Stimulated activated effector memory CD8-positive, alpha-beta T cell treated with anti-CD3 and anti-CD28 coated beads, Interleukin-12 subunit alpha, Interleukin-12 subunit beta, amount 100 ng/mL, for 72 hours (primary cell): ENCODE data around the gene CYB5D1.

Experiments
- ATAC-seq: fragments of 150-1000 bp; cut with Tn5 transposase; 2 replicates; pipeline ENCODE4 v1.10.0; 2021
- DNase-seq, 2 donors: peaks; one replicate each; pipeline ENCODE4 v3.0.0; 2021 to 2022; ENCODE audit warnings: low spot score in 2 of 2
- H3K27ac Mint-ChIP-seq: one replicate; pipeline ENCODE4 v1.8.0; 2022; ENCODE audit warnings: mild to moderate bottlenecking, mixed read lengths
- H3K36me3 Mint-ChIP-seq: one replicate; pipeline ENCODE4 v1.8.0; 2022; ENCODE audit warnings: mild to moderate bottlenecking, mixed read lengths
- H3K4me1 Mint-ChIP-seq: one replicate; pipeline ENCODE4 v1.8.0; 2022; ENCODE audit warnings: mixed read lengths
- H3K4me3 Mint-ChIP-seq: one replicate; pipeline ENCODE4 v1.8.0; 2022; ENCODE audit warnings: mild to moderate bottlenecking, mixed read lengths
- H3K9me3 Mint-ChIP-seq: one replicate; pipeline ENCODE4 v1.8.0; 2022; ENCODE audit warnings: mixed read lengths

CYB5D1 gene

GRCh38 chr17:7825206-7825990 is 32.4 kb upstream of the CYB5D1 start:
- peaks cover 4% of the 10 kb centered on the region for H3K4me1 Mint-ChIP-seq
- no peak overlapping the region for H3K4me3 Mint-ChIP-seq
- H3K9me3 Mint-ChIP-seq = no peaks in the 10 kb centered on the region
- DNase-seq = no peak
- H3K36me3 Mint-ChIP-seq = no peaks in the 10 kb centered on the region
- no peak overlapping the region for H3K27ac Mint-ChIP-seq
- ATAC-seq = peak; percentile 51

DNA sequence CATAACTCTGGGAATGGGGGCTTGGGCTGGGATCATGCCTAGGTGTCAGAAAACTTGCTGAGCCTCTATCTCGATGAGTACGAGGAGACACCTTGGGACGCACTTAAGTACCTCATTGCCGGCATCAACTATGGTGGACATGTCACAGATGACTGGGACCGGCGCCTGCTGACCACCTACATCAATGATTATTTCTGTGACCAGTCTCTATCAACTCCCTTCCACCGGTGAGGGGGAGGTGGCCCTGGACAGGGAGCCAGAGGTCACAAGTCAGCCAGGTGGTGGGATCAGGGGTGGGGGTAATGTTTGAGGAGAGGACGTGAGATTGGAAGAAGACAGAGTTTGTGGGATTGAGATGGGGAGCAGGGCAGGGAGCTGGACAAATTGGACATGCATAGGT is 27.2 kb upstream of the CYB5D1 start:
- Mint-ChIP-seq H3K27ac (no peak overlapping the region), H3K4me1 (peaks cover 23% of the 10 kb centered on the region), H3K36me3 (peaks cover 18% of the 10 kb centered on the region), H3K9me3 (no peaks in the 10 kb centered on the region), H3K4me3 (no peak overlapping the region)
- ATAC-seq (no peak), DNase-seq (no peak)

- H3K9me3 Mint-ChIP-seq = no peaks in the 10 kb centered on the region
Observed at GRCh38 chr17:7831233-7831632, 26.6 kb upstream of the CYB5D1 start.

GRCh38 chr17:7832431-7832830 is 25.4 kb upstream of the CYB5D1 start:
- H3K27ac Mint-ChIP-seq = no peak overlapping the region
- no peaks in the 10 kb centered on the region for H3K9me3 Mint-ChIP-seq
- H3K4me1 Mint-ChIP-seq = peaks cover 40% of the 10 kb centered on the region
- H3K4me3 Mint-ChIP-seq = no peak overlapping the region
- no peak for ATAC-seq
- no peak for DNase-seq
- peaks cover 29% of the 10 kb centered on the region for H3K36me3 Mint-ChIP-seq

More at GRCh38 chr17:7831233-7831632, 26.6 kb upstream of the CYB5D1 start:
- Mint-ChIP-seq H3K36me3 (peaks cover 23% of the 10 kb centered on the region), H3K4me3 (no peak overlapping the region), H3K27ac (no peak overlapping the region), H3K4me1 (peaks cover 28% of the 10 kb centered on the region)
- ATAC-seq = no peak
- DNase-seq = no peak

GRCh38 chr17:7833011-7833794 is 24.6 kb upstream of the CYB5D1 start:
- Mint-ChIP-seq H3K27ac (peak overlapping the region; percentile 97), H3K4me3 (peak overlapping the region; percentile 99), H3K4me1 (peaks cover 45% of the 10 kb centered on the region), H3K9me3 (no peaks in the 10 kb centered on the region), H3K36me3 (peaks cover 29% of the 10 kb centered on the region)
- ATAC-seq (no peak), DNase-seq (no peak)

GRCh38 chr17:7833795-7834541 is 23.8 kb upstream of the CYB5D1 start, which contains the start of gene KDM6B:
Gene KDM6B, plus strand, starts transcription at chr17:7834217. Its CDS starts 11,338 bp downstream, at chr17:7845555.
- peak within 1 kb of the TSS; percentile 99 for H3K4me3 Mint-ChIP-seq
- no peaks in the 10 kb centered on the region for H3K9me3 Mint-ChIP-seq
- peaks cover 36% of the 10 kb centered on the region for H3K36me3 Mint-ChIP-seq
- H3K4me1 Mint-ChIP-seq = peaks cover 53% of the 10 kb centered on the region
- ATAC-seq = peak; percentile 80
- DNase-seq = peak; percentile 82 to 95
- peak within 1 kb of the TSS; percentile 97 for H3K27ac Mint-ChIP-seq

DNA sequence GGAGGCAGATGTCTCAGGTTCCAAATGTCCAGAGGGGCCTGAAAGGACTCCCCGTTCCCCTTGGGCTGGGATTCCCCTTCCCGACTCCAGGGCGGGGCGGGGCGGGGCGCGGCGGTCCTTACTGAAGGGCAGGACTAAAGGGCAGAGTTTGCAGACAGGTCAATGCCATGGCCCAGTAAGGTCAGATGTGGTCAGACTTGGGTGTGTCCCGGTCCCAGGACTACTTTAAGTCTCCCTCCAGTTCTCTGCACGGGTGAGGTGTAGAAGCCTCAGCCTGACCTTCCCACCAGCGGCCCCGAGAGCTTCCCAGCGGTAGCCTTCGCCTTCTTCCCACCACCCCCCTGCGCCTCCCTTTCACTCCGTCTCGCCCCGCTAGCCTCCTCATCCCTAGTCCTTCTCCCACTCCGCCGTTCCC is 23.3 kb upstream of the CYB5D1 start:
- Mint-ChIP-seq H3K4me1 (peaks cover 58% of the 10 kb centered on the region), H3K9me3 (no peaks in the 10 kb centered on the region), H3K36me3 (peaks cover 42% of the 10 kb centered on the region), H3K27ac (peak overlapping the region; percentile 97), H3K4me3 (peak overlapping the region; percentile 99)
- ATAC-seq (peak; percentile 31), DNase-seq (peak in 1 of 2 donors; percentile 88)

DNA sequence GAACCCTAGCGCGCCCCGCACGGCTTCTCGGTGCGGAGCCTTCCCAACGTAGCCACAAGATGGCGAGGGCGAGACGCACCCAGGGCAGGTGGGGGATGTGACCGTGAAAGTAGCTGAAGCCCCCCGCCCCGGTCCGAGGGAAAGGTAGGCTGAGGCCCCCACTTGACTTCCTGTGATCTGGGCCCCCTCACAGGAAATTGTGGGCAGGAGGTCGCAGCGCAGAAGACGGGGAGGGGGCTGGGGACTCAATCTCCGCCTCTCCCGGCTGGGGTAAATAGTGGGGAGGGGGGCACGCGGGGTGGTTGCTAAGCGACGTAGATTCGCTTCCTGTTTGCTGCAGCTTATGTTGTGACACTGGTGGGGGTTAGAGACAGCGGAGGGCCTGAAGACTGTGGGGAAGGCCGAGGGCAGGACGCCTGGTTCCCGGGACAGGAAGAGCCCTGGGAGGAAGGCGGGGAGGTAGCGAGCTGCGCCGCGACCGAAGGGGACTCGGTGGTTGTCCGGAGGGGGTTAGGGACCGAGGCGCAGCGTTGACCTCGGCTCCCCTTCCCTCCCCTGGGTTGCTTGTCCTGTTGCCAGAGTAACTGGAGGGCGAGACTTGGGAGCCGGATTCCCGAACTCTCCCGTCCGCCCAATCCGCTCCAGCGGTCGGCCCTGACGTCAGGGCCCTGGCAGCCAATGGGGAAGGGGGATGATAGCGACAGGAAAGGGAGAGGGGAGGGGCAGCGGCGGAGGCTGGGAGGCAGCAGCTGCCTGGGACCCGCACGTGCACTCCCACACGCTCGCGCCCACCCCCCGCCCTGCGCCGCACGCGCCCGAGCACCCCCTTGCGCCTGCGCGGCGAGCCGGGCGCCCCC is 22.6 kb upstream of the CYB5D1 start:
- DNase-seq = peak; percentile 55 to 88
- peak; percentile 68 for ATAC-seq
- Mint-ChIP-seq H3K9me3 (no peaks in the 10 kb centered on the region), H3K4me3 (peak overlapping the region; percentile 99), H3K36me3 (peaks cover 44% of the 10 kb centered on the region), H3K4me1 (peaks cover 65% of the 10 kb centered on the region), H3K27ac (peak overlapping the region; percentile 97)

- peaks cover 44% of the 10 kb centered on the region for H3K36me3 Mint-ChIP-seq
- peak overlapping the region; percentile 99 for H3K4me3 Mint-ChIP-seq
- no peaks in the 10 kb centered on the region for H3K9me3 Mint-ChIP-seq
- H3K27ac Mint-ChIP-seq = peak overlapping the region; percentile 97
- peak in 1 of 2 donors; percentile 57 for DNase-seq
- H3K4me1 Mint-ChIP-seq = peaks cover 73% of the 10 kb centered on the region
- ATAC-seq = no peak
Observed at GRCh38 chr17:7835814-7836595, 21.8 kb upstream of the CYB5D1 start.

GRCh38 chr17:7836596-7837407 is 21.0 kb upstream of the CYB5D1 start:
- no peak for ATAC-seq
- DNase-seq = peak in 1 of 2 donors; percentile 75
- Mint-ChIP-seq H3K9me3 (no peaks in the 10 kb centered on the region), H3K27ac (peak overlapping the region; percentile 97), H3K36me3 (peaks cover 44% of the 10 kb centered on the region), H3K4me3 (peak overlapping the region; percentile 99), H3K4me1 (peaks cover 81% of the 10 kb centered on the region)

- Mint-ChIP-seq H3K27ac (peak overlapping the region; percentile 97), H3K9me3 (no peaks in the 10 kb centered on the region), H3K36me3 (peaks cover 44% of the 10 kb centered on the region), H3K4me1 (peaks cover 88% of the 10 kb centered on the region), H3K4me3 (peak overlapping the region; percentile 99)
- ATAC-seq (no peak), DNase-seq (no peak)
Observed at GRCh38 chr17:7837408-7838088, 20.3 kb upstream of the CYB5D1 start.

GRCh38 chr17:7838090-7839075 is 19.4 kb upstream of the CYB5D1 start:
- peak overlapping the region; percentile 97 for H3K27ac Mint-ChIP-seq
- no peaks in the 10 kb centered on the region for H3K9me3 Mint-ChIP-seq
- DNase-seq = no peak
- H3K4me3 Mint-ChIP-seq = peak overlapping the region; percentile 99
- peaks cover 85% of the 10 kb centered on the region for H3K4me1 Mint-ChIP-seq
- ATAC-seq = no peak
- H3K36me3 Mint-ChIP-seq = peaks cover 44% of the 10 kb centered on the region
